A172 (cell line): ENCODE measurements around the gene RBMS1. TPM values are rescaled to one million over a fixed set of nuclear protein-coding genes. Genes with fewer than 3 reads are reported as not detected.

Experiments used
- DNase-seq: peaks from one replicate; pipeline ENCODE4 v3.0.0-alpha.2; 2015; ENCODE audit warnings: low spot score
- total RNA-seq: library from RNA; depleted of rRNA; stranded (reverse); fragments of >200 nt; shearing (Covaris generic); gene quantifications from 2 replicates; pipeline ENCODE4 v1.2.3, GENCODE V29; 2014; rRNA removed

The RBMS1 gene
- total RNA-seq, result 68.6 and 83.7 TPM in 2 replicates

- peak; percentile 68 for DNase-seq
Measured at GRCh38 chr2:160493227-160494028, at the start of gene RBMS1. Gene RBMS1, minus strand, starts transcription at chr2:160493807. Its CDS starts 444 bp downstream, at chr2:160493363.

DNA sequence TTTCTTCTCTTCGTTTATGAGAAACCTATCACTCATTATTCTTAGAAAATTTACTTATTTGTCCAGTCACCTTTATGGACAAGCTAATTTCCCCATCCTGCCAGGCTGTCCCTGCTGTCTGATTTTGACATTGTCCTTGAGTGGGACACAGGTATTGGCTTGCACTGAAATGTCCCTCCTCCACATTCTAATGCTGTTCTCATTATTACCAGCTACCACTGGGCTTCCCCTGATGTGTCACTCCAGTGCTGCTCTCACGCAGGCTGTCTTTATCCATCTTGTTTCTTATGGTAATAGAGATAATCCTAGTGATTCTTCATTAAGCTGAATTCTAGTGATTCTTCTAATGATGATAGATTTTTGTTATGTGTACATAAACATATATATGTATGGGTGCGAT lies 48.1 kb upstream of the RBMS1 start:
- DNase-seq, result no peak

DNA sequence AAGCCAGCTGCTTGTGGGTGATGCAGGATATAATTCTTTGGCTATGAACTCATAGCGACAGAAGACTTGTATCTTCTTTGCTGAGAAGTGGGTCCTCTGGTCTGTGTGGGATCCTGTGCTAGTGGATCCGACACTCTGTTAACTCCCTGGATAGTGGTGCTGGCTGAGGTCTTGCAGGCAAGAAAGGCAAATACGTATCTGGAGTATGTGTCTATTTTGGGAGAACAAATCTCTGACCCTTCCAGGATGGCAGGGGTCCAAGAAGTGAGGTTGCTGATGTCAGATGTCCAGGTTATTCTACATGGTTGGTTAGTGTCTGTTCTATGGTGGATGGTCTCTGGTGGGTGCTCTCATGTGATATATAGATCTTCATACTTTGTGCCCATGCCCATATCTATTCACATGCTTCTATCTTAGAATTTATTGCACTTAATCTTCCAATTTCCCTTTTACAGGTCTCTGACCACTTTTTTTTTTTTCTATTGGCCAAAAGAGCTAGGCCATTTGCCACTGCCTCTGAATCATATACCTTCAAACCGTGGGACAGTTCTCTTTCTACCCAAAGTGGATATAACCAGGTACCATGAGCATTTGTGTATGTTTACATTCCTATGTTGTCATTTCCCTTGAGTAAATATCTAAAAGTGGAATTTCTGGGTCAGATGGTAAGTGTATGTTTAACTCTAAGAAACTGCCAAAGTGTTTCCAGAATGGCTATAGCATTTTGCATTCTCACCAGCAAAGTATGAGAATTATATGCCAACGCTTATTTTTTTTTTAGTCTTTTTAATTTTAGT lies 45.1 kb upstream of the RBMS1 start:
- DNase-seq, result no peak

DNA sequence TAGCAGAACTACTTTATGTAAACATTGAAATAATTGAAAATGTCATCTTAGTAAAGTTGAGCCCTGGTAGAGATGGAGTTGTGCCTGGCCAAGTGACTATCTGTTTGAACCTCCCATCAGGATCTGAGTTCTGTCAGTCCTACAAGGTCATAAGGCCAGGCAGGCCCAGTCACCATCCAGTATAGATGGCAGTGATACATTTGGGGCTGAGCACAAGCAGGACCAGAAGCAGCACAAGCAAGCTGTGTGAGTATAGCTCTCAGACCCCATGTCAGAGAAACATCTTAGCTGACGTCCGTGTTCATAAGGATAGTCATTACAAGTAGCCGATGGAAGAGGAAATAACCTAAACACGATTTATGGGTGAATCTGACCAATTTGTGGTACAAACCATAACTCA lies 44.5 kb upstream of the RBMS1 start:
- DNase-seq, result no peak

DNA sequence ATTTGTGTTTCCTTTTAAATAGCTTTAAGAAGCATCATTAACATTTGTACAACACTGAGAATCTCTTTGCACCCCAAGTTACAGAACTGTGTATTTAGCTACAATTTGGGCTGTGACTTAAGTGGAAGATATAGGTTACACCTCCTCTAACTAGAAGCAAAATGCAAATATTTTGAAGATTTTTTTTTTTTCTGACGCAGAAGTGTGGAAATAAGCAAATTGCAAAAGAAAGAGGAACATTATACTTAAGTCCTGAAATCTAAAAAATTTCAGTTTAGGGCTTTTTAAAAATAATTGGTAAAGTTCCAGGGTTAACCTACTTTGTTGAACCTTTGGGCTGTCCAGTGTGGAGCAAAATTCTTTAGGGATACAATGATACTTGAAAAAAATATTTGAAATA lies 41.4 kb upstream of the RBMS1 start:
- no peak for DNase-seq

DNA sequence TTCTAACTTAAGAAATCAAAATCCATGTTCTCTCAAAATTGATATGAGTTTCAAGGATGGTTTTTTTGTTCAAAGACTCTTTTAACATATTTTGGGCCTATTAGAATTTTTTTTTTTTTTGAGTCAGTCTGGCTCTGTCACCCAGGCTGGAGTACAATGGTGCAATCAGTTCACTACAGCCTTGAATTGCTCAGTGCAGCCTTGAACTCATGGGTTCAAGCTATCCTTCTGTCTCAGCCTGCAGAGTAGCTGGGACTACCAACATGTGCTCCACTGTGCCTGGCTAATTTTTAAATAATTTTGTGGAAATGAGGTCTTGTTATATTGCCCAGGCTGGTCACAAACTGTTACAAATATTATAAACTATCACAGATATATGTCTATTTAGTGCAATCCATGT lies 40.6 kb upstream of the RBMS1 start:
- DNase-seq, result no peak

DNA sequence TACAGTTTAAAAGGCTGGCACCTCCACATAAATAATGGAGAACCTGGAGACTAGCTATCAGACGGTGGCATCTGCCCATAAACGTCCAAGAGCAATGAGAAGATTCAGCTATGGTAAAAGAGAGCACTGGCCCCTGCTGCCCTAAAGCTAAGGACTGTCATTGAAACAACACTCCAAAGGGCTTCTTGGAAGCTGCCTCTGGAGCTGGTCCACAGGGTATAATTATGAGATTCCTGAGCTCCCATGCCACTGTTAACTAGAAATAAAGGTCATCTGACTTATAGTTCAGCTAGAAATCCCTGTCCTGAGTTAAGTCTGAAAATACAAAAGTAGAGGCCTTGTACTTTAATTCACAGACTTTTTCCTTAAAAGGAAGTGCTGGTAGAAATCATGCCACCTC lies 39.9 kb upstream of the RBMS1 start:
- no peak for DNase-seq

DNA sequence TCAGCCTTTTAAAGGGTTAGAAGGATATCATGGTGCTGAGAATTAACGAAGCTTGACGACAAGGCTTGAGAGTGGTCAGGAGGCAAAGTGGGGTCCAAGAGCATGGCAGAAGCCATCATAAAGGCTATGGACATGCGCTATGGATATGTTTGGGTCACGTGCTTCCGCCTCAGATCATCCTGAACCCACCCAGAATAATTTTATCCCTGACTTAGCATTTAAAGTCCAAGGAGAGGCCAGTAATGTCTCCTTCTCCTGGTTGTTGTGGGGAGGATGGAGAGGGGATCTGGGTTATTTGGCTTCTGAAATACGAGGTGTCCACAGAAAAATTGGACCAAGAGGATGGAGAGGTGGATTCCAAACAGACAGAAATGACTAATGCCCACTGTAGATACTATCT lies 38.8 kb upstream of the RBMS1 start:
- no peak for DNase-seq

DNA sequence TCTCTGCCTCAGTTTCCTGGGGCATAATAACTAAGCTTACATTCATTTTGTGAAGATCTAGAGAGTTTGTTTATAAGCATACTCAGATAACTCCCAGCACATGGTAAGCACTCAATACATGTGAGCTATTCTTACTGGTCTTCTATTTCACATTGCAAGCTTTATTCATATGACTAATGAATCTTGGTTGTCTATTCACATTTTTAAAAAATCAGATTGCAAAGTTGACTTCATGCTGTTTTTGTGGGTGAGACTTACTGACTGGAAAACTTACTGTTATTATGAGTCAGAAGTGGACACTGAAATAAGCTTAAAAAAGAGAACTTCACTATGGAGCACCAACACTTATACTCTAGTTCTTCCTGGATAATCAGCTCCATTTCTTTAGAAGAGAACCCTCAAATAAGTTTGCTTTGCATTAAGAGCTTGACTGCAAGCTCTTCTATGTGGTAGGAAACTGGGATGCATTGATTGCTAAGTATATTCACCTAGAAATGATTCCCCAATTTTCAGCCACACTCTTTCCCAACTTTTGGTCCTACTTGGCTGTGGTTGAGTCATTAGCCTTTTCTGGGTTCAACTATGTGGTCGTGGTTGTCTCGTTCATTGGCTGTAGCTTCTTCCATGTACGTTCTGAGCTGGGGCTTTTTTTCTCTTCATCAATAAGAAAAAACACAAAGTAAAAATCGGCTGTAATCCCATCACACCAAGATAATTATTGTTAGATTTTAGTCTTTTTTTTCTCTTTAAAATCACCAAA lies 29.5 kb upstream of the RBMS1 start:
- DNase-seq, result no peak

GRCh38 chr2:160517731-160518130 lies 24.1 kb upstream of the RBMS1 start:
- no peak for DNase-seq

DNA sequence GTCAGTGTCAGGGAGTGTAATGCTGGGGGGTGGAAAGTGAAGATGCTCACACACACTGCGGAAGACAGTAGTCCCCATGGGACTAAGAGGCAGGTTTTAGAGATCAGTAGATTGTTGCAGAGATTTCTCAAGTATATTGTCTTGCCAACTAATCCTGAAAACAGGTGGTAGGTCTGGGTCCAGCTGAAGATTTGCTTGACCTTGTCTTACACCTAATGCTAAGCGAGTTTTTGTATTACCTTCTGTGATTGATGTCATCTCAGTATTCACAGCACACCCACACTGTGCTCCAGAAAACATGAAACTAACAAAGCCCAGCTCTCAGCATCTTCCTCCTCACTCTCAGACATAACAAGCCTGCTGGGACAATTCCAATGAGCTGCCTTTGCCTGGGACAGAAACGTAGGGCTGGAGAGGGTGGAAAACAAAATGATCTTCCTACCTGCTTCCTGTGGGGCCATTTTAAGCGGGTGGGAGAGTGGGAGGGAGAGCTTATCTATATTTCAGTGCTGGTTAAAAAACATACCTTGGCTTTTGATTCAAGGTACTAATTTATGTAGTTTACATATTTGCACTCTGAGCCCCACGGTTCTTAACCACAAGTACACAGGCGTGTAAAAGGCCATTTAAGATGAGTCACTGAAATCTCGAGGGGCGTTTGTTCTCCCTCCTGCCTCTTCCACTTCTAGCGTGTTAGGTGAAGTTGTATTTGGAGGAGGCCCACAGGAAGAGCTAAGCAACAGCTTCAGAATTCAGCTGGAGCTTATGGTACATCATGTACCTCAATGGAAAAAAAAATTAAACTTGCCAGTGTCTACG lies 23.1 kb upstream of the RBMS1 start:
- peak; percentile 23 for DNase-seq

DNA sequence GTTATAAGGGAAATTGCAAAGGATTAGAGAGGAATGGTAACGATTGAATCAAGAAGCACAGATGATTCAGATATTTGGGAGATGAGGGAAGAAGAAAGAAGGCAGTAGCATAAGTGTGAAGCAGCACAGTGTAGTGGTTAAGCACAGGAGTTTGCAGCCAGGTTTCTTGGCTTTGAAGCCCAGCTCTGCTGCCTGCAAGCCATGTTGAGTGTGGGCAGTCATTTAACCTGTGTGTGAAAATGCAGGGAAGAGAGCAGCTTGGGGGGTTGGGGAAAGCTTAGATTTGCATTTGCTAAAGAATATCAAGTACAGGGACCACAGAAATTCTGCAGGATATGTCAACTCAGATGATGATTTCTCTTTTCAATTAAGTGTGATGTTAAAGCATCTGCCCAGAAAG lies 21.5 kb upstream of the RBMS1 start:
- DNase-seq, result no peak

DNA sequence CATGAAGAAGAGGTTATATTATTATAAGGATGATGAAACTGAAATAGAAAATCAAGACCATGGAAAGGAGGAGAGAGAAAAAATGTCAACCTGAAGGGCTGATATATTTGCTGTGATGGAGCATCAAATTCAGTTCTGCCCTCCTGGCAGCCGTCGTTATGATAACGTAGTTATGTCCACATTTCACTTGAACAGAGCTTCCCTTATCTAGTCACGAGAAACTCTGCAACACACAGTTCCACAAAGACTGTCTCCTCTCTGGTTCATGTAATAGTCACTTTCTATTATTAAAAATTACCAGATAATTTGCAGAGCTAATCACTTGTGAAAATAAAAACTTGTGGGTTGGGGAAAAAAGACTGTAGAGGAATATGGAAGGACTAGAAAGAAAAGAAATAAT lies 19.5 kb upstream of the RBMS1 start:
- no peak for DNase-seq

GRCh38 chr2:160512491-160512890 lies 18.9 kb upstream of the RBMS1 start:
- no peak for DNase-seq

- DNase-seq, result no peak
Measured at GRCh38 chr2:160510617-160511016, 17.0 kb upstream of the RBMS1 start.

- DNase-seq, result no peak
Measured at GRCh38 chr2:160509016-160509415, 15.4 kb upstream of the RBMS1 start.

DNA sequence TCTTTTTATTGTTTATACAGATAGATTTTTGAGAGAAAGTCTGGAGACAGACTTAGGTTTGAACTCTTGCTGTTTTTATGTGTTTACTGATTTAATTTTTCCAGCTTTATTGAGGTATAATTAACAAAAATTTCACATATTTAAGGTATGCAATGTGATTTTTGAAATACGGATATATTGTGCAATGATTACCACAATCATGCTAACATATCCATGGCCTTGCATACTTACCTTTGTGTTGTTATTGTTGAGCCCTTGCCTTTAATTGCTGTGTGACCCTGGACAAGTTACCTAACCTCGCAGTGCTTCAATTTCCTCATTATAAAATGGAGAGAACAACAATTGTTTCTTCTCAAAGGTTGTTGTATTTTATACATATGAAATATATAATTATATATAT lies 13.9 kb upstream of the RBMS1 start:
- no peak for DNase-seq

- no peak for DNase-seq
Measured at GRCh38 chr2:160507046-160507407, 13.4 kb upstream of the RBMS1 start.

DNA sequence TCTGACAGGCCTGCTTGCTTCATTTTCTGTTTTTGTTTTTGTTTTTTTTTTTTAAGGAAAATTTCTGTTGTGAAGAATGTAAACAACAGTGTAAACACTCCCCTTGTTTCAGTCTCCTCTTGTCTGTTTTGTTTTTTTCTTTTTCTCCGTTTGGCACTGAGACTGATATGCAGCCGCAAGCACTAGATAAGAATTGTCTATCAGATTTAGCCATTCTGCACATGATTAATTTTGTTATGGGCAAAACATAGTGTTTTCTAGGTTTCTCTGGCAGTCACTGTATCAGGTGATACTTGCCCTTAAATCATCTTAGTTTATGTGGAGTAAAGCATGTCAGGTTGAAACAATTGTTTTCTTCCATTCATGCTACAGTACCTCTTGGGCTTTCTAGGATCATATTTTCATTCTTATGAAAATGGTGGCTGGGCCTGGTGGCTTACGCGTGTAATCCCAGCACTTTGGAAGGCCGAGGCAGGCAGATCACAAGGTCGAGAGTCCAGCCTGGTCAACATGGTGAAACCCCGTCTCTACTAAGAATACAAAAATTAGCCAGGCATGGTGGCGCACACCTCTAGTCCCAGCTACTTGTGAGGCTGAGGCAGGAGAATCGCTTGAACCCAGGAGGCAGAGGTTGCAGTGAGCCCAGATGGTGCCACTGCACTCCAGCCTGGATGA lies 12.9 kb upstream of the RBMS1 start:
- DNase-seq, result no peak

- DNase-seq, result peak; percentile 33
Measured at GRCh38 chr2:160505256-160505655, 11.6 kb upstream of the RBMS1 start.

GRCh38 chr2:160502478-160502877 lies 8.9 kb upstream of the RBMS1 start:
- DNase-seq, result no peak
